ENCODE results near the gene PLEKHA1.

The PLEKHA1 gene

GRCh38 chr10:122380703-122381102, 6.2 kb downstream of the PLEKHA1 start:
- DNase-seq, result no peak
- no peak for TF ChIP-seq CTCF (IDR thresholded peaks at IDR 0.05; ENCODE audit: low read depth, low read length, missing control alignments)
- H3K36me3 ChIP-seq (replicated peaks), result no peaks in the 10 kb centered on the region
- H3K4me3 ChIP-seq (ENCODE audit: low read depth, low read length), result no peak overlapping the region
- in situ Hi-C loops (cut with HindIII; ENCODE audit: low pct_ligation_motif_present, low sequenced_read_pairs), result no loop called here
- no peak overlapping the region for H3K27ac ChIP-seq
- H3K27me3 ChIP-seq (replicated peaks), result no peaks in the 10 kb centered on the region

GRCh38 chr10:122381680-122382079, 7.2 kb downstream of the PLEKHA1 start:
- no peak for TF ChIP-seq CTCF (IDR thresholded peaks at IDR 0.05; ENCODE audit: low read depth, low read length, missing control alignments)
- in situ Hi-C loops (cut with HindIII; ENCODE audit: low pct_ligation_motif_present, low sequenced_read_pairs), result no loop called here
- Histone ChIP-seq H3K4me3 (ENCODE audit: low read depth, low read length) (no peak overlapping the region), H3K27me3 (replicated peaks) (no peaks in the 10 kb centered on the region), H3K36me3 (replicated peaks) (no peaks in the 10 kb centered on the region), H3K27ac (no peak overlapping the region)
- no peak for DNase-seq

DNA sequence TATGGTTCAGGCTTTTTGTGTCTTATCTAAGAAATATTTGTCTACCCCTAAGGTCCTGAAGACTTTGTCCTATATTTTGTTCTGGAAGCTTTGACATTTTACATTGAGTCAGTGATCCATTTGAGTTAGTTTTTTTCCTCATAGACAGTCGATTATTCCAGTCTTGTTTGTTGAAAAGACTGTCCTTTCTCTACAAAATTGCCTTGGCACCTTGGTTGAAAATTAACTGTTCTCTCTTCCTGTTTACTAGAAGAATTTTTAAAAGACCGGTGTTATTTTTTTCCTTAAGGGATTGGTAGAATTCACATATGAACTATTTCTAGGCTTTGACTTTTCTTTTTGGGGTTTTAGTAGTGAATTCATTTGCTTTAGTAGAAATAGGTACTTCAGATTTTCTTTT, 12.0 kb downstream of the PLEKHA1 start:
- no peak for TF ChIP-seq CTCF (IDR thresholded peaks at IDR 0.05; ENCODE audit: low read depth, low read length, missing control alignments)
- Histone ChIP-seq H3K36me3 (replicated peaks) (no peaks in the 10 kb centered on the region), H3K27me3 (replicated peaks) (no peaks in the 10 kb centered on the region), H3K27ac (no peak overlapping the region), H3K4me3 (ENCODE audit: low read depth, low read length) (no peak overlapping the region)
- in situ Hi-C loops (cut with HindIII; ENCODE audit: low pct_ligation_motif_present, low sequenced_read_pairs), result no loop called here
- no peak for DNase-seq

DNA sequence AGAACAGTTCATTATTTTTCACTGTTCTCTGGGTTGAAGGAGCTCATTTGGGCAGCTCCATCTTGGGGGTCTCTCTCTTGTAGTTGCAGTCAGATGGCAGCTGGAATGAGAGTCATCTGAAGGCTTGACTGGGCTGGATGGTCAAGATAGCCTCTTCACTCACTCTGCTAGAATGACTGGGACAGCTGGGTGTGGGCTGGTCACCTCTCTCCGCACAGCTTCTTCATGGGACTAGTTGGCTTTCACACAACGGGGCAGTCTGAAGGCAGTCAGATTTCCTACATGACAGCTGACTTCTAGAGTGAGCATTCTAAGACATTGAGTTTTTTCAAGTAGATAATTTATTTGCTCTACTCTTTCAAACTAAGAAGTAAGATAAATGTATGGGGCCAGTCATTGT, 13.1 kb downstream of the PLEKHA1 start:
- no peak overlapping the region for H3K27ac ChIP-seq
- TF ChIP-seq CTCF (IDR thresholded peaks at IDR 0.05; ENCODE audit: low read depth, low read length, missing control alignments), result no peak
- in situ Hi-C loops (cut with HindIII; ENCODE audit: low pct_ligation_motif_present, low sequenced_read_pairs), result no loop called here
- H3K4me3 ChIP-seq (ENCODE audit: low read depth, low read length), result no peak overlapping the region
- DNase-seq, result no peak
- H3K36me3 ChIP-seq (replicated peaks), result no peaks in the 10 kb centered on the region
- H3K27me3 ChIP-seq (replicated peaks), result no peaks in the 10 kb centered on the region

- Histone ChIP-seq H3K27ac (no peak overlapping the region), H3K27me3 (replicated peaks) (no peaks in the 10 kb centered on the region), H3K36me3 (replicated peaks) (no peaks in the 10 kb centered on the region), H3K4me3 (ENCODE audit: low read depth, low read length) (no peak overlapping the region)
- TF ChIP-seq CTCF (IDR thresholded peaks at IDR 0.05; ENCODE audit: low read depth, low read length, missing control alignments), result no peak
- DNase-seq, result no peak
- in situ Hi-C loops (cut with HindIII; ENCODE audit: low pct_ligation_motif_present, low sequenced_read_pairs), result no loop called here
Measured at GRCh38 chr10:122388287-122388997, 13.9 kb downstream of the PLEKHA1 start.

GRCh38 chr10:122390271-122390670, 15.8 kb downstream of the PLEKHA1 start:
- Histone ChIP-seq H3K27me3 (replicated peaks) (no peaks in the 10 kb centered on the region), H3K4me3 (ENCODE audit: low read depth, low read length) (no peak overlapping the region), H3K36me3 (replicated peaks) (peaks cover 3% of the 10 kb centered on the region), H3K27ac (no peak overlapping the region)
- no peak for DNase-seq
- in situ Hi-C loops (cut with HindIII; ENCODE audit: low pct_ligation_motif_present, low sequenced_read_pairs), result no loop called here
- no peak for TF ChIP-seq CTCF (IDR thresholded peaks at IDR 0.05; ENCODE audit: low read depth, low read length, missing control alignments)

All from brain microvascular endothelial cell (primary cell).